H1 (cell line): Measurements from ENCODE around the gene DBNDD2. TPM values are rescaled to one million over a fixed set of nuclear protein-coding genes. Genes with fewer than 3 reads are reported as not detected.

ENCODE experiments used
- CTCF ChIA-PET: fragments of 300-600 bp; sonication (Branson Sonifier 250); formaldehyde crosslinking; loops from one replicate; lab custom pipeline; 2021; ENCODE audit not compliant: partially characterized antibody; lab: Charles Lee
- POLR2A ChIA-PET: fragments of 300-600 bp; sonication (Branson Sonifier 250); formaldehyde crosslinking; loops from one replicate; lab custom pipeline; 2021; ENCODE audit warnings: inconsistent platforms; ENCODE audit not compliant: partially characterized antibody; lab: Charles Lee
- DNase-seq, 2 experiments: peaks; one replicate each; pipeline versions ENCODE4 v3.0.0 to v3.0.0-alpha.2; 2010 to 2022; ENCODE audit warnings: low spot score in 2 of 2, low read depth in 1 of 2, mixed read lengths in 1 of 2
- FAIRE-seq: peaks from 2 replicates; lab custom pipeline; 2011; peaks lifted over from hg19 to GRCh38; lab: Jason Lieb, UNC
- H2AFZ ChIP-seq: 2 replicates; pipeline ENCODE4 v1.8.1; 2012; ENCODE audit warnings: low read length, inconsistent platforms
- H2AK5ac ChIP-seq: 2 replicates; pipeline ENCODE4 v1.6.1; 2013; ENCODE audit warnings: low read depth, low read length
- H2BK120ac ChIP-seq: replicated peaks from 2 replicates; pipeline ENCODE3; 2013; ENCODE audit warnings: low read depth, low read length, inconsistent platforms
- H2BK12ac ChIP-seq: 2 replicates; pipeline ENCODE4 v1.6.1; 2013; ENCODE audit warnings: low read depth, low read length
- H2BK15ac ChIP-seq: 2 replicates; pipeline ENCODE4 v1.6.1; 2013; ENCODE audit warnings: low read length
- H2BK20ac ChIP-seq: 2 replicates; pipeline ENCODE4 v1.6.1; 2013; ENCODE audit warnings: low read length
- H2BK5ac ChIP-seq: 2 replicates; pipeline ENCODE4 v1.6.1; 2013; ENCODE audit warnings: low read depth, low read length
- H3K14ac ChIP-seq: 2 replicates; pipeline ENCODE4 v1.6.1; 2013; ENCODE audit warnings: inconsistent platforms; ENCODE audit not compliant: insufficient read length
- H3K18ac ChIP-seq: 2 replicates; pipeline ENCODE4 v1.6.1; 2013; ENCODE audit warnings: low read length; ENCODE audit errors: extremely low read depth
- H3K23ac ChIP-seq: 2 replicates; pipeline ENCODE4 v1.6.1; 2013; ENCODE audit warnings: inconsistent platforms; ENCODE audit not compliant: insufficient read length
- H3K23me2 ChIP-seq: 2 replicates; pipeline ENCODE4 v1.6.1; 2013; ENCODE audit warnings: low read depth, low read length
- H3K27ac ChIP-seq: 2 replicates; pipeline ENCODE4 v1.6.1; 2011; ENCODE audit warnings: low read depth, low read length, inconsistent platforms
- H3K27me3 ChIP-seq, 4 experiments: replicated peaks in 1 of 4; 1 replicate in 1 of 4; 2 replicates in 3 of 4; pipeline versions ENCODE4 v1.6.1 to v1.8.1; 2011 to 2013; ENCODE audit warnings: low read length in 3 of 4, mild to moderate bottlenecking in 3 of 4, inconsistent platforms in 2 of 4, mixed read lengths in 2 of 4, moderate library complexity in 1 of 4; ENCODE audit not compliant: control insufficient read depth in 3 of 4, insufficient read depth in 3 of 4; ENCODE audit errors: extremely low read depth in 1 of 4
- H3K36me3 ChIP-seq, 4 experiments: 2 replicates each; pipeline versions ENCODE4 v1.6.1 to v1.8.1; 2011 to 2013; ENCODE audit warnings: mild to moderate bottlenecking in 4 of 4, low read length in 3 of 4, moderate library complexity in 2 of 4, control low read depth in 1 of 4, inconsistent platforms in 1 of 4; ENCODE audit not compliant: insufficient read depth in 4 of 4, control insufficient read depth in 2 of 4
- H3K4ac ChIP-seq: replicated peaks from 2 replicates; pipeline ENCODE3; 2013; ENCODE audit warnings: low read length, low read depth, mixed read lengths, inconsistent platforms; ENCODE audit not compliant: insufficient read length
- H3K4me1 ChIP-seq, 4 experiments: replicated peaks in 1 of 4; 1 replicate in 1 of 4; 2 replicates in 3 of 4; pipeline versions ENCODE4 v1.6.1 to v1.8.1; 2011 to 2013; ENCODE audit warnings: low read length in 3 of 4, inconsistent platforms in 2 of 4, mixed read lengths in 1 of 4; ENCODE audit not compliant: insufficient read depth in 4 of 4, control insufficient read depth in 3 of 4
- H3K4me2 ChIP-seq, 2 experiments: 2 replicates each; pipeline versions ENCODE4 v1.6.1 to v1.8.1; 2011 to 2013; ENCODE audit warnings: low read depth in 2 of 2, low read length in 2 of 2, control low read depth in 1 of 2, inconsistent platforms in 1 of 2, mild to moderate bottlenecking in 1 of 2; ENCODE audit not compliant: insufficient read depth in 1 of 2
- H3K4me3 ChIP-seq, 4 experiments: fragments of 200-600, 300-600 bp in 1 of 4; sonication (generic), shearing (Covaris generic), sonication (Bioruptor Twin) in 1 of 4; 2 replicates each; pipeline versions ENCODE4 v1.5.1 to v1.8.1; 2011 to 2016; ENCODE audit warnings: low read length in 4 of 4, low read depth in 3 of 4, control low read depth in 2 of 4, inconsistent platforms in 2 of 4, mild to moderate bottlenecking in 2 of 4, mixed read lengths in 1 of 4, moderate library complexity in 1 of 4; ENCODE audit not compliant: insufficient read depth in 2 of 4; ENCODE audit errors: extremely low read depth in 1 of 4
- H3K56ac ChIP-seq: replicated peaks from 2 replicates; pipeline ENCODE3; 2013; ENCODE audit warnings: low read depth, mild to moderate bottlenecking, mixed read lengths, low read length, inconsistent platforms; ENCODE audit not compliant: insufficient read length
- H3K79me1 ChIP-seq: 2 replicates; pipeline ENCODE4 v1.6.1; 2013; ENCODE audit warnings: low read depth, low read length, control low read depth
- H3K79me2 ChIP-seq, 2 experiments: 2 replicates each; pipeline versions ENCODE4 v1.6.1 to v1.8.1; 2012 to 2013; ENCODE audit warnings: low read length in 2 of 2, mild to moderate bottlenecking in 2 of 2, inconsistent platforms in 1 of 2; ENCODE audit not compliant: insufficient read depth in 2 of 2, control insufficient read depth in 1 of 2
- H3K9ac ChIP-seq, 4 experiments: replicated peaks in 1 of 4; 1 replicate in 1 of 4; 2 replicates in 3 of 4; pipeline versions ENCODE4 v1.6.1 to v1.8.1; 2011 to 2013; ENCODE audit warnings: low read depth in 3 of 4, low read length in 3 of 4, control low read depth in 2 of 4, mild to moderate bottlenecking in 2 of 4, moderate library complexity in 2 of 4, inconsistent platforms in 1 of 4; ENCODE audit errors: extremely low read depth in 1 of 4
- H3K9me3 ChIP-seq, 2 experiments: 2 replicates each; pipeline versions ENCODE4 v1.6.1 to v1.8.1; 2012 to 2013; ENCODE audit warnings: mild to moderate bottlenecking in 2 of 2, moderate library complexity in 2 of 2, control low read depth in 1 of 2, inconsistent platforms in 1 of 2, low read depth in 1 of 2, low read length in 1 of 2, mixed read lengths in 1 of 2; ENCODE audit not compliant: insufficient read depth in 2 of 2
- H4K20me1 ChIP-seq, 2 experiments: replicated peaks in 1 of 2; 2 replicates each; pipeline versions ENCODE3 to v1.8.1; 2011 to 2013; ENCODE audit warnings: inconsistent platforms in 2 of 2, low read length in 2 of 2, mild to moderate bottlenecking in 1 of 2; ENCODE audit not compliant: insufficient read depth in 2 of 2, control insufficient read depth in 1 of 2
- H4K5ac ChIP-seq: 2 replicates; pipeline ENCODE4 v1.6.1; 2013; ENCODE audit warnings: low read length, low read depth, mixed read lengths, inconsistent platforms; ENCODE audit not compliant: insufficient read length
- H4K8ac ChIP-seq: 2 replicates; pipeline ENCODE4 v1.8.0; 2013; ENCODE audit warnings: mild to moderate bottlenecking, moderate library complexity, low read length, inconsistent platforms; ENCODE audit not compliant: insufficient read depth; ENCODE audit errors: extremely low read depth
- H4K91ac ChIP-seq: replicated peaks from 2 replicates; pipeline ENCODE3; 2013; ENCODE audit warnings: low read length, mixed read lengths, inconsistent platforms; ENCODE audit not compliant: insufficient read length
- BACH1 ChIP-seq: IDR thresholded peaks from 2 replicates; pipeline ENCODE4 v1.6.1; 2012; ENCODE audit warnings: low read length, improper control_type of control experiment
- BRCA1 ChIP-seq: IDR thresholded peaks from 2 replicates; pipeline ENCODE4 v1.6.1; 2012; ENCODE audit warnings: low read depth, low read length, improper control_type of control experiment
- CBX8 ChIP-seq: fragments of 300-800, 300-1000 bp; sonication (generic); IDR thresholded peaks from 2 replicates; pipeline ENCODE4 v1.7.1; 2016; ENCODE audit warnings: low read depth, low read length, borderline replicate concordance
- CEBPB ChIP-seq: IDR thresholded peaks from 2 replicates; pipeline ENCODE4 v1.6.1; 2012; ENCODE audit warnings: low read depth, low read length
- CHD2 ChIP-seq: IDR thresholded peaks from 2 replicates; pipeline ENCODE4 v1.6.1; 2012; ENCODE audit warnings: low read length, improper control_type of control experiment
- CTCF ChIP-seq, 3 experiments: IDR thresholded peaks; 1 replicate in 2 of 3; 2 replicates in 1 of 3; pipeline versions ENCODE4 v1.5.1 to v1.6.1; 2011; ENCODE audit warnings: low read length in 3 of 3, mild to moderate bottlenecking in 3 of 3, inconsistent platforms in 2 of 3, low read depth in 1 of 3, moderate library complexity in 1 of 3; ENCODE audit not compliant: insufficient read depth in 1 of 3; ENCODE audit errors: control extremely low read depth in 1 of 3
- EP300 ChIP-seq, 2 experiments: IDR thresholded peaks; 1 replicate in 1 of 2; 2 replicates in 1 of 2; pipeline ENCODE4 v1.6.1; 2011 to 2012; ENCODE audit warnings: low read depth in 2 of 2, low read length in 2 of 2, mild to moderate bottlenecking in 2 of 2, borderline replicate concordance in 1 of 2, inconsistent platforms in 1 of 2, moderate library complexity in 1 of 2
- JUN ChIP-seq: IDR thresholded peaks from 2 replicates; pipeline ENCODE4 v1.6.1; 2011; ENCODE audit warnings: low read depth, mild to moderate bottlenecking, improper control_type of control experiment, low read length
- NRF1 ChIP-seq: IDR thresholded peaks from 2 replicates; pipeline ENCODE4 v1.6.1; 2011; ENCODE audit warnings: mild to moderate bottlenecking, low read depth, low read length, improper control_type of control experiment
- RAD21 ChIP-seq, 2 experiments: IDR thresholded peaks in 1 of 2; conservative IDR thresholded peaks in 1 of 2; 2 replicates each; pipeline ENCODE4 v1.6.1; 2011; ENCODE audit warnings: low read depth in 2 of 2, low read length in 2 of 2, improper control_type of control experiment in 1 of 2, inconsistent platforms in 1 of 2, mild to moderate bottlenecking in 1 of 2, moderate library complexity in 1 of 2
- SP2 ChIP-seq: IDR thresholded peaks from 2 replicates; pipeline ENCODE4 v1.6.1; 2012; ENCODE audit warnings: mild to moderate bottlenecking, low read length, inconsistent platforms
- TEAD4 ChIP-seq: IDR thresholded peaks from 2 replicates; pipeline ENCODE4 v1.6.1; 2012; ENCODE audit warnings: low read depth, low read length, inconsistent platforms, mixed read lengths
- WGBS, 2 experiments: shearing (Covaris generic) in 1 of 2; methylation state at CpG; one replicate each; pipeline versions ENCODE4 v1.1.6 to v1.1.7; 2013 to 2015; ENCODE audit warnings: low lambda C conversion rate in 2 of 2, mixed read lengths in 2 of 2, inconsistent platforms in 1 of 2, low coverage in 1 of 2, missing lambda C conversion rate in 1 of 2; ENCODE audit not compliant: insufficient replicate concordance in 2 of 2, insufficient coverage in 1 of 2, insufficient read length in 1 of 2; ENCODE audit errors: extremely low coverage in 1 of 2, missing lambda C conversion rate in 1 of 2; 5-methylcytosine and 5-hydroxymethylcytosine counted together
- polyA plus RNA-seq, 7 experiments: library from polyadenylated mRNA; depleted of rRNA in 3 of 7; stranded (reverse) in 5 of 7; unstranded in 2 of 7; fragments of >200 nt in 5 of 7; fragments of 200-250 nt in 2 of 7; gene quantifications; 1 replicate in 5 of 7; 2 replicates in 1 of 7; 4 replicates in 1 of 7; pipeline versions ENCODE4 v1.2.1 to v1.2.3, GENCODE V29; 2011 to 2013; ENCODE audit warnings: missing spikeins in 2 of 7, mixed read lengths in 2 of 7
- total RNA-seq: library from RNA; stranded (reverse); fragmentation: NEBNext Ultra II Directional; extraction: Animal tissue kit (Norgen Biotek cat#: 25700); gene quantifications from 2 replicates; pipeline ENCODE4 v1.2.1, GENCODE V29; 2021

DBNDD2 gene
- total and polyA plus RNA-seq, 2 of the 8 experiments (the other 6 are each of a cell fraction or from before 2014, with no cell fraction given) = 55.8 to 96.3 TPM

- Histone ChIP-seq H2AK5ac (no peak overlapping the region), H3K56ac (no peak overlapping the region), H3K27me3 (no peaks in the 10 kb centered on the region), H3K14ac (no peak overlapping the region), H2BK5ac (no peak overlapping the region), H4K5ac (no peak overlapping the region), H2BK12ac (no peak overlapping the region), H3K79me2 (no peaks in the 10 kb centered on the region), H3K36me3 (no peaks in the 10 kb centered on the region; a peak in 1 of 8 replicates), H3K79me1 (no peaks in the 10 kb centered on the region), H3K4me1 (no peaks in the 10 kb centered on the region), H3K9me3 (no peaks in the 10 kb centered on the region), H3K4me2 (no peak overlapping the region), H3K4me3 (no peak overlapping the region), H2BK120ac (no peak overlapping the region), H2BK20ac (no peak overlapping the region), H3K27ac (no peak overlapping the region), H4K91ac (no peak overlapping the region), H3K18ac (no peak overlapping the region), H3K9ac (no peak overlapping the region), H2AFZ (no peak overlapping the region), H3K23ac (no peak overlapping the region), H4K20me1 (no peaks in the 10 kb centered on the region), H3K4ac (no peak overlapping the region), H3K23me2 (no peaks in the 10 kb centered on the region), H2BK15ac (no peak overlapping the region), H4K8ac (no peak overlapping the region)
- FAIRE-seq (no peak), DNase-seq (no peak)
- ChIA-PET POLR2A (no interaction called here), CTCF (interaction anchor here (0.6 to 12.6 kb wide), 8 partner anchors 16 to 467 kb away, joined by 3 to 186 read pairs (median 28); partner anchors contain the start of gene PIGT)
- WGBS, 2 experiments = 91% methylated on average over 4 of the region's 4 CpGs; no CpG with 5 or more reads in 1 of the 2 experiments
- no peak for TF ChIP-seq CHD2
- TF ChIP-seq EP300 (IDR thresholded peaks at IDR 0.05; ENCODE audit: borderline replicate concordance in 1 of 2, low read depth in 2 of 2, low read length in 2 of 2) = no peak
- no peak for TF ChIP-seq SP2
- no peak for TF ChIP-seq CTCF (IDR thresholded peaks at IDR 0.05; ENCODE audit: control extremely low read depth in 1 of 3, insufficient read depth in 1 of 3, low read depth in 1 of 3, low read length in 3 of 3)
- TF ChIP-seq RAD21 (IDR thresholded peaks at IDR 0.05 in 1 of 2, conservative IDR thresholded peaks at IDR 0.05 in 1 of 2; ENCODE audit: low read depth in 2 of 2, low read length in 2 of 2) = no peak
- TF ChIP-seq CEBPB = no peak
- no peak for TF ChIP-seq CBX8
- TF ChIP-seq JUN = no peak
- no peak for TF ChIP-seq TEAD4
- no peak for TF ChIP-seq BACH1
- no peak for TF ChIP-seq BRCA1
- TF ChIP-seq NRF1 = no peak
These were observed 25.9 kb downstream of the DBNDD2 start for GRCh38 chr20:45433976-45434375.
